ENCODE measurements around the gene CARS2. TPM values are rescaled to one million over a fixed set of nuclear protein-coding genes. Genes with fewer than 3 reads are reported as not detected.

Gene CARS2
- total and polyA plus RNA-seq, 2 of the 8 experiments (the other 6 are each of a cell fraction or from before 2014, with no cell fraction given) = 47.7 to 55.9 TPM

GRCh38 chr13:110633776-110634175 lies 72.1 kb downstream of the CARS2 start:
- Histone ChIP-seq H3K36me3 (ENCODE audit: control insufficient read depth in 2 of 4, insufficient read depth in 4 of 4, low read length in 3 of 4) (peaks cover 8 to 28% (median 20%) of the 10 kb centered on the region in 4 experiments; a peak in 7 of 8 replicates), H4K20me1 (replicated peaks in 1 of 2; ENCODE audit: control insufficient read depth in 1 of 2, insufficient read depth in 2 of 2, low read length in 2 of 2) (peaks cover 2 to 25% of the 10 kb centered on the region in 2 experiments)
- TF ChIP-seq SP4 (IDR thresholded peaks at IDR 0.05; ENCODE audit: low read length) = no peak
- TF ChIP-seq GTF2F1 (IDR thresholded peaks at IDR 0.05; ENCODE audit: borderline replicate concordance, low read depth, low read length) = no peak
- TF ChIP-seq EP300 (IDR thresholded peaks at IDR 0.05; ENCODE audit: borderline replicate concordance in 1 of 2, low read depth in 2 of 2, low read length in 2 of 2) = no peak
- no peak for TF ChIP-seq BCL11A (IDR thresholded peaks at IDR 0.05; ENCODE audit: low read depth in 2 of 2, low read length in 2 of 2)
- no peak for TF ChIP-seq SIRT6 (IDR thresholded peaks at IDR 0.05; ENCODE audit: low read length)
- no peak for TF ChIP-seq ZNF274 (IDR thresholded peaks at IDR 0.05; ENCODE audit: borderline replicate concordance, extremely low read depth, low read length)
- TF ChIP-seq SIX5 (IDR thresholded peaks at IDR 0.05; ENCODE audit: low read depth, low read length) = no peak
- TF ChIP-seq GABPA (IDR thresholded peaks at IDR 0.05; ENCODE audit: borderline replicate concordance, insufficient read depth, low read length) = no peak
- no peak for TF ChIP-seq ASH2L (IDR thresholded peaks at IDR 0.05; ENCODE audit: low read length)
- no peak for TF ChIP-seq ATF3 (IDR thresholded peaks at IDR 0.05; ENCODE audit: insufficient read depth, low read depth, low read length)
- no peak for TF ChIP-seq SUZ12 (IDR thresholded peaks at IDR 0.05; ENCODE audit: low read length)
- TF ChIP-seq, protein P1, sequence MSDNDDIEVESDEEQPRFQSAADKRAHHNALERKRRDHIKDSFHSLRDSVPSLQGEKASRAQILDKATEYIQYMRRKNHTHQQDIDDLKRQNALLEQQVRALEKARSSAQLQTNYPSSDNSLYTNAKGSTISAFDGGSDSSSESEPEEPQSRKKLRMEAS (IDR thresholded peaks at IDR 0.05) = no peak
- no peak for TF ChIP-seq POLR2A (IDR thresholded peaks at IDR 0.05; ENCODE audit: control extremely low read depth in 1 of 2, low read depth in 2 of 2, low read length in 2 of 2)
- TF ChIP-seq KDM4A (IDR thresholded peaks at IDR 0.05; ENCODE audit: low read depth, low read length, severe bottlenecking) = no peak
- no peak for TF ChIP-seq TEAD4 (IDR thresholded peaks at IDR 0.05; ENCODE audit: low read depth, low read length)

More at GRCh38 chr13:110633776-110634175, 72.1 kb downstream of the CARS2 start:
- no peak overlapping the region for H3K56ac ChIP-seq (replicated peaks; ENCODE audit: insufficient read length, low read depth, low read length)
- peaks cover 0 to 25% of the 10 kb centered on the region in 2 experiments; a peak in 2 of 4 replicates for H3K79me2 ChIP-seq (ENCODE audit: control insufficient read depth in 1 of 2, insufficient read depth in 2 of 2, low read length in 2 of 2)
- ChIA-PET CTCF (ENCODE audit: partially characterized antibody) (no interaction called here), POLR2A (ENCODE audit: partially characterized antibody) (no interaction called here)
- no peaks in the 10 kb centered on the region for H3K23me2 ChIP-seq (ENCODE audit: low read depth, low read length)
- no peak overlapping the region for H4K5ac ChIP-seq (ENCODE audit: insufficient read length, low read depth, low read length)
- no peaks in the 10 kb centered on the region for H3K9me3 ChIP-seq (ENCODE audit: insufficient read depth in 2 of 2, low read depth in 1 of 2, low read length in 1 of 2)
- peaks cover 5% of the 10 kb centered on the region; the same call in 1 of the 2 replicates for H3K79me1 ChIP-seq (ENCODE audit: low read depth, low read length)
- no peak overlapping the region for H3K27ac ChIP-seq (ENCODE audit: low read depth, low read length)
- no peak overlapping the region for H3K4me2 ChIP-seq (ENCODE audit: insufficient read depth in 1 of 2, low read depth in 2 of 2, low read length in 2 of 2)
- DNase-seq (ENCODE audit: low read depth in 1 of 2, low spot score in 2 of 2) (no peak), FAIRE-seq (no peak)
- no peak overlapping the region for H3K9ac ChIP-seq (replicated peaks in 1 of 4; ENCODE audit: extremely low read depth in 1 of 4, low read depth in 3 of 4, low read length in 3 of 4)
- H2AK5ac ChIP-seq (ENCODE audit: low read depth, low read length) = no peak overlapping the region
- H2BK20ac ChIP-seq (ENCODE audit: low read length) = no peak overlapping the region
- no peak overlapping the region for H2BK15ac ChIP-seq (ENCODE audit: low read length)
- no peak overlapping the region for H3K18ac ChIP-seq (ENCODE audit: extremely low read depth, low read length)
- no peak overlapping the region for H2AFZ ChIP-seq (ENCODE audit: low read length)
- H3K14ac ChIP-seq (ENCODE audit: insufficient read length) = no peak overlapping the region
- no peak overlapping the region for H3K4ac ChIP-seq (replicated peaks; ENCODE audit: insufficient read length, low read depth, low read length)
- H4K8ac ChIP-seq (ENCODE audit: extremely low read depth, insufficient read depth, low read length) = no peak overlapping the region
- no peak overlapping the region for H4K91ac ChIP-seq (replicated peaks; ENCODE audit: insufficient read length, low read length)
- H2BK120ac ChIP-seq (replicated peaks; ENCODE audit: low read depth, low read length) = no peak overlapping the region
- no peak overlapping the region for H2BK5ac ChIP-seq (ENCODE audit: low read depth, low read length)
- no peaks in the 10 kb centered on the region for H3K27me3 ChIP-seq (replicated peaks in 1 of 4; ENCODE audit: control insufficient read depth in 3 of 4, extremely low read depth in 1 of 4, insufficient read depth in 3 of 4, low read length in 3 of 4)
- H3K23ac ChIP-seq (ENCODE audit: insufficient read length) = no peak overlapping the region
- 88% methylated on average over 8 of the region's 8 CpGs; no CpG with 5 or more reads in 1 of the 2 experiments for WGBS, 2 experiments (ENCODE audit: extremely low coverage in 1 of 2, insufficient coverage in 1 of 2, insufficient read length in 1 of 2, insufficient replicate concordance in 2 of 2, low coverage in 1 of 2, low lambda C conversion rate in 2 of 2, missing lambda C conversion rate in 1 of 2)
- H3K4me3 ChIP-seq (ENCODE audit: extremely low read depth in 1 of 4, insufficient read depth in 2 of 4, low read depth in 3 of 4, low read length in 4 of 4) = no peak overlapping the region
- no peaks in the 10 kb centered on the region for H3K4me1 ChIP-seq (replicated peaks in 1 of 4; ENCODE audit: control insufficient read depth in 3 of 4, insufficient read depth in 4 of 4, low read length in 3 of 4)
- H2BK12ac ChIP-seq (ENCODE audit: low read depth, low read length) = no peak overlapping the region

Measured in H1 (cell line).